GM19463 (cell line): Measurements from ENCODE around the gene LGR6.

ENCODE experiments used
- ATAC-seq: cut with Tn5 transposase; IDR thresholded peaks from one replicate; pipeline ENCODE4 v1.9.1; 2021; ENCODE audit warnings: mild to moderate bottlenecking, moderate library complexity; ENCODE audit not compliant: unreplicated experiment

The LGR6 gene

DNA sequence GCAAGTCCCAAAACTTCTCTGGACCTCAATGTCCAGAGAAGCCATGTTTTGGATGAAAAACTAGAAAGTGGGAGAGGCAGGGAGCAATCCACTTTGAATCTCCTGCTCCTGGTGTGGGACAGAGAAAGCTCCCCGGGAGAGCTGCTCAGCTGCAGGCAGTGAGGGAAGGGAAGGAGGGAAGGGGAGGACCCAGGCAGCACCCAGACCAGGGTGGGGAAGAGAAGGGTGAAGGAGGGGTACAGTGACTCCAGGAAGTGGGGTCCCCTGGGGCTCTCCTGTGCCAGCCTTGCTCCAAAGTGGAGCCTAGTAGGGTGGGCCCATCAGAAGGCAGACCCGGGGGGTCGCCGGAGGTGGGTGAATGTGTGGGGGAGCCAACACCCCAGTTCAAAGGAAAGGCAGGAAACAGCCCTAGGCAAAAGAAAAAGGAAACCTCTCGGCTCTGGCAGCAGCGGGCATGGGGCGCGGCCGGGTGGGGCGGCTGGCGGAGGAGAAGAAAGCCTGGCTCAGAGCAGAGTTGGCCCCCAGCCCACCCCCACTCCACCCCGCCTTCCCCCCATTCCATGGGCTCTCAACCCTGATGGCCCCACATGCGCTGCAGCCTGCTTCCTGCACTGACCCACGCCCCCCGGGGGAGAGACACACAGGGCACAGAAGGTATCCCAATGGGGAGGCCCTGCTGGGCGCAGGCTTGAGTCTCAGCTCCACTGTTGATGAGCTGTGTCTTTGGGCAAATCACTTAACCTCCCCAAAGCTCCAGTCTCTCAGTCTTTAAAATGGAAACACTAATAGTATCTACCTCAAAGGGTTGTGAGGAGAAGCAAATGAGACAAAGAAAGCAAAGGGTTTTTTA is 5.7 kb downstream of the LGR6 start:
- no peak for ATAC-seq

DNA sequence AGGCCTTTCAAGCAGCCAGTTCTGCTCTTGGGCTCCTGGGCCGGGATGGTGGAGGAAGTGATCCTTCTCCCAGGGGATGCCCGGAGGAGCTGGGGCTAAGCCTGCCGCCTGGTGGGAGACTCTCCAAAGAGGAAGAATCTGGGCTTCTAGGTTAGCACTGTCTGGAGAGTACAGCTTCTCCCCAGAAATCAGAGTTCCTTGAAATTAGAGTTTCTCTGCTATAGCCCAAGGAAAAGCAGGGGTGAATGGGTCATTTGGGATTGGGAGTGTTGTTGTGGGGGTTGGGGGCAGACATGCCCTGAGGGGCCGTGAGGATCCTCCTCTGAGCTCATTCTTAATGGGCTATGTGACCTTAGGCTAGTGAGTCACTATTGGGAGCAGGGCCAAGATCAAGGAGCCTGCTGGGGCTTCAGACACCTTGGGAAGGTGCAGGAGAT is 6.5 kb downstream of the LGR6 start:
- no peak for ATAC-seq

DNA sequence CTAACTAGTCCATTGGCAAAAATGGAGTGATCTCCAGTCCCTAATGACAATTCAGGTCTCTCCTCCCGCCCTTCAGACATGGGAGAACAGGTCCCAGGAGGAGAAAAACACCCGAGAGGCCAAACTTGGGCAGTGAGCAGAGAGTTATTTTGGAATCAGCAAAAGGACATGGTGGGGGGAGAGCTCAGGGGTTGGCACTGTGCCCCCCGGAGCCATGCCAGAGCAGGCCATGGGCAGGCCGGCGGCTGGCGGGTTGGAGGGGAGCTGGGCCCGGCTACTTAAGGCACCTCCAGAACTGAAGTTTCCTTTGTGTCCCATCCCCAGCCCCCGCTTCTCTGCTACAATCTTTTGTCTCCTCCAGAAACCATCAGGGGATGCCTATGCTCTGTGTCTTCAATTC is 7.1 kb downstream of the LGR6 start:
- no peak for ATAC-seq

GRCh38 chr1:202201266-202201665 is 7.7 kb downstream of the LGR6 start:
- no peak for ATAC-seq

DNA sequence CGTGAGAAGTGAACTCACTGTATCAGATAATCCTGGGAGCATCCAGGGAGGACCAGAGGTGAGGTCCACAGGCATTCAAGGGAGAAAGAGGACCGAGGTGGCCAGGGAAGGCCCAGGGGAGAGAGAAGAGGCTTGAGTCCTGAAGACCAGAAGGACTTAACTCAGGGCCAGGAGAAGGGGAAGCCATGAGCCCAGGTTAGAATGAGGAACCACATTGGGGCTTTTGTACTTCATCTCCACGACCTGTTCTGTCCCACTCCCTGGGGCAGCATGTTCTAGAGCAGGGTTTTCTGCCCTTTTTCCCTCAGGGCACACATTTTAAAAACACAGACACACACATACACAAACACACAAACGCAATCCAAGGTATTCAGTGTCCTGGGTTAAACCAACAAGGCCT is 8.4 kb downstream of the LGR6 start:
- ATAC-seq = no peak

DNA sequence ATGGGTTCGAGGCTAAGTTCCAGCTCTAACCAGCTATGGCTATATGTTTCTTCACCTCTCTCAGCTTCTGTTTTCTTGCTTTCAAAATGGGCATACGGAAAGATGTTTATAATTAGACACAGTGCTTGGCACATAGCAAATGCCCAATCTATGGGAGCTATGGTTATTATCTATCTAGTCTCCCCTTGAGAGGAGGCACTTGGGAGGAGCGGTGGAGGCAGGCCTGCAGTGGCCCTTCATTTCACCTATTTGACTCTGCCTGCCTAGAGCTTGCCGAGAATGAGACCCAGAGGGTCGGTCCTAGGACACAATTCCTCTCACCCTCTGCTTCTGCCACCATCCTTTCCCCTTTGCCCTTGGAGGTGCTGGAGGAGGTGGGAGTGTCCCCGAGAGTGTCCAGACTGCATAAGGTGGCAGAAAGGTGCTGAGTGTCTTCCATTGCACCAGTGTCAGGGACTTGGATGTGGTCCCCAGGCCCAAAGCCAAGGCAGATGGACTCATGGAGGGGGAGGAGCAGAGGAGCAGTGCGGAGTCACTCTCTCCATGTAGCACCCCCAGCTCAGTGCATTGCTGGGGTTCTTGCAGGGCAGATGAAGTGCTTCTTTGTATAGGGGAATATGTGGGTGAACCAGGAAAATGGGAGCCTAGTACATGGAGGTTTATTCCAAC is 9.0 kb downstream of the LGR6 start:
- no peak for ATAC-seq

DNA sequence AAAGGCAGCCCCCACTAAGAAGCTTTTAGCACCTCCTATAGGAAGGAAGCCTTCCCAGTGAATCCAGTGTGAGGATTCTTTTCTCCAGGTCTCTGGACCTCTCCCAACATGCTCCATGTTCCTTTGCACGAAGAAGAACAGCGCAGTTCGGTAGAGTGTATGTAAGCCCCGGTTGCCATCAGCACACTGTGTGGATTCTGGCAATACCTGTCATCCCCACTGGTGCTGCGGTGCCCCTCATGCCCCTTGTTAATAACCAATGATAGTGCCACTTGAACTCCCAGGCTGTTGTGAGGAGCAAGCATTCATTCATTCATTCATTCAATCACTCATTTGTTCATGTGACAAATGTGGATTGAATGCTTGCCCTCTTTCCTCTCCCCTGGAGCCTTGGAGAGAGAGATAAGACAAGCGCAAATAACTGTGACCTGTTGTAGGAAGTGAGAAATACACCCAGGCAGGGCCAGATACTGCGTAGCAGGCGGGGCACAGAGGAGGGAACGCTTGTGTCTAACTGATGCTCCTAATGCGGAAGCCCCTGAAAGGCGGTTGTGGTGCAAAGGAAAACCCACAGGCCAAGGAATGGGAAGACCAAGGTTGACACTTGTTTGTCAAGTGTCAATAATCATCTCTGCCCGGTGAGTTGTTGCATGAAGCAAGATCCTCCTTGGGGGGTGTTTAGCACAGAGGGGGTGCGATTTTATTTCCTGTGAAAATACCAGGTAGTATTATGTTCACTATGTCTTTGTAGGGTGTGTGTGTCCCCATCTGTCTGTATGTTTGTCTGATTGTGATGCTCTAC is 9.8 kb downstream of the LGR6 start:
- no peak for ATAC-seq

- ATAC-seq = no peak
Observed at GRCh38 chr1:202204065-202204464, 10.5 kb downstream of the LGR6 start.

DNA sequence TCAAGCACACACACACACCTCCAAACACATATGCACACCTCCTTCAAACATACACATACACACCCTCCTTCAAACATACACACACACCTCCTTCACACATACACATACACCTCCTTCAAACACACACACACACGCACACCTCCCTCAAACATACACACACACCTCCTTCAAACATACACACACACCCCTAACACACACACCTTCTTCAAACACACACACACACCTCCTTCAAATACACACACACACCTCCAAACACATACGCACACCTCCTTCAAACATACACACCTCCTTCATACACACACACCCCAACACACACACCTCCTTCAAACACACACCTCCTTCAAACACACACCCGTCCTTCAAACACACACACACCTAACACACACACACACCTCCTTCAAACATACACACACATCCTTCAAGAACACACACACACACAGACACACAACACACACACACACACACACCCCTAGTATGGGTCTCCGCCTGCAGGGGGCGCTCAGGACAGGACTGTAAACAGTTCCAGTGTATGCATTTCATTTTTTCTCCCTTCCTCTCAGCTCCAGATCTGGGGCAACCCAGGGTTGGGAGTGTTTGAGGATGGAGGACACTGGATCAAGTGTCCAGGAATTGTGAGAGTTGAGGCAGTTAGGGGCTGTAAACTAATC is 12.1 kb downstream of the LGR6 start:
- ATAC-seq = no peak

DNA sequence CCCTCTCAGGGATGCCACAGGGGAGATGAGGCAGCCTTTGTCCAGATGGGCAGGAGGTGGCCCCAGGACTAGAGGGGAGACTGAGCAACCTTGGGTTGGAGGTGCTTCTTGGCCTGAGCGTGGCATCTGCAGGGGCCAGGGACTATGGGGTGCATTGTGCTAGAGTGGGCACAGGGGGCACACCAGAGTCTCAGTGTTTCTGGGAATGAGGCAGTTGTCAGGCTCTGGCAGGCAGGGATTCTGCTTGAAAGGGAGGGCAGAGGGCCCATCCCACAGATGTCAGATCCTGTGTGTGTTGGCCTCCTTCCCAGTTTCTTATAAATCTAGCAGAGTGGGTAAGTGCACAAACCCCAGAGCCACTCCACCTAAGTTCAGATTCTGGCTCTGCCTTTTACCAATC is 13.7 kb downstream of the LGR6 start:
- no peak for ATAC-seq

- ATAC-seq = no peak
Observed at GRCh38 chr1:202208351-202208857, 14.8 kb downstream of the LGR6 start.

GRCh38 chr1:202210385-202210784 is 16.8 kb downstream of the LGR6 start:
- no peak for ATAC-seq

DNA sequence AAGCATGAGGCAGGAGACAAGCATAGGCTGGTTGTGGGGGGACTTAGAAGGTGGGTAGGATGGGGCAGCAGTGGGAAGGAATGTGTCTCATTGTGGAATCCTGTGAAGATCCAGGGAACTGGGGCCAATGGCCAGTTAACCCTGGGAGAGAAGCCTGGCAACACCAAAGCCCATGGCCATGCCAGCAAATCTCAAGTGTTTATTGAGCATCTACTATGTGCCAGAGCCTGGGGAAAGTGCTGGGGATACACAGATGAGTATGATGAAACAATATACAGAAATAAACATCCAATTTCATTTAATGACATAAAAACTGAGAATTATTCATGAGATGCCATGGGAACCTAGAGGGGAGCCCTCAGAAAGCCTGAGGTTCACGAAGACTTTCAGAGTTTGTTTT is 17.4 kb downstream of the LGR6 start:
- ATAC-seq = no peak

DNA sequence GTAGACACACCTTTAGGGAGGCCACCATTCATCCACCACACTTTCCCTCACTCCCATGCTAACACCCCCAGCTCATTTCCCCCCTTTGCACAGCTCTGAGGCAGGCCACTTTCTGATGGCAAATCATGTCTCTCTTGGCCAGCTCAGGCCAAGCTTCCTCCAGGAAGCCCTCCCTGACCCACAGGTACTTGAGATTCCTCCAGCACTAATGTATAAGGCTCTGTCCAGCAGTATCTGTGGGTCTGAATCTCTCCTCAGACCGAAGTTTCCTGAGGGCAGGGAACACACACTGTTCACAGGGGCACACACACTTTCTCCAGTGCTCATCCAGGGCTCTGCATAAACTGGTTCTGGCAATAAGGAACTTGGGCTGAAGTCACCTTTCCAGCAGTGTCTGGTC is 19.2 kb downstream of the LGR6 start:
- ATAC-seq = no peak

GRCh38 chr1:202213361-202214088 is 19.9 kb downstream of the LGR6 start:
- ATAC-seq = no peak

DNA sequence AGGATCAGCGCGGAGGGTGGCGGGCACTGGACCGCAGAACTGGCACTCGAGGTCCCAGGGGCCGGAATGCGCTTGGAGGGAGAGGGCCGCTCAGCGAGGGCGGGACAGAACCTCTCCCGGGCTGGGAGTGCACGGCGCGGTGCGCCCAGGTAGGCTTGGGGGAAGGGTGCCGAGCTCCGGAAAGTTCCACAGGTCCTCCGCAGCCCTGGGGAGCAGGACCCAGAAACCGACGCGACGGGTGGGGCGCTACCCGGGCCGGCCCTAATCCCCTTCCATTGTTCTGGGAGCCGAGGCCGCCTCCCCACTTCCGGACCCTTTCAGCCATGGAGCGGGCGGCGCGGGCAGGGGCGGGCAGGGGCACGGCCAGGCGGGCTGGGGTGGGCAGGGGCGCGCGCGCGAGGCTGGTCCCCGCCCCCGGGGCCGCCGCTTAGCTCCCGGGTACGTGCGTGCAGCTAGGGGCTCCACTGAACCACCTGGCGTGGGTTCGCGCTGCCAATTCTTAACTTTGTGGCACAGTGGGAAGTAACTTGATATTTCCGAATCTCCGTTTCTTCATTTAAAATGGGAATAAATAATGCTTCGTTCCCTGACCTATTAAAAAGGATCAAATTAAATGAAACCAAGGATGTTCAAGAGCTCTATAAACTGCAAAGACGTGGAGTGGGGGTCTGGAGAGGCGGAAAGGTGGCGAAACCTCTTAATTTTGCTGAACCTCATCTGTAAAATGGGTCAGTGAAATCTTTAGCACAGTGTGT is 20.7 kb downstream of the LGR6 start:
- ATAC-seq = no peak

DNA sequence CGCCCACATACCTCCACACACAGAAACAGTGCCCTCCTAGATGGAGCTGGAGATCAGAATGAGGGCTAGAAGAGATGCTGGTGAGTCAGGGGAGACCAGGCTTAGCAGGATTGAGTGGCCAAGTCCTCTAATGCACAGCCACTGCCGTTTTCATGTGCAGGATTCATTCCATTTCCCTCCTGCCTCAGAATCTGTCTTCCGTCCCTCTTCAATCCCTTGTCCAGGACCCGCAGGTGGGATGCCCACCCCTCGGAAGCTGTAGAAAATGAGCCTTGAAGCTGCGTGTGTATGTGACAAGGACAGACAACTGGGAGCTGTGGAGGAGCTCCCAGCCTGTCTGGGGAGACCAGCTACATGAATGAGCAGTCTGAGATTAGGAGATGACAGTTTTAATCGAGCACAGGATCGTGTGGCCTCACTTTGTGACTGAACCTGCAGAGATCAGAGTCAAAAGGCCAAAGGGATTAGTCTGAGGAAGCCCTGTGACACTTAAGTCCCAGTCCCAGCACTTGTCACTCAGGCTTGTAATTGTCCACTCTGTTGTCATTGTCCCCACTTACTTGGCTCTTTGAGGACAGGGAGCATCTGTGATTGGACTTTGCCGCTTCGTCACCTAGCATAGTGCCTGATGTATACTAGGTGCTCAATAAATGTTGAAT is 22.0 kb downstream of the LGR6 start:
- ATAC-seq = no peak

DNA sequence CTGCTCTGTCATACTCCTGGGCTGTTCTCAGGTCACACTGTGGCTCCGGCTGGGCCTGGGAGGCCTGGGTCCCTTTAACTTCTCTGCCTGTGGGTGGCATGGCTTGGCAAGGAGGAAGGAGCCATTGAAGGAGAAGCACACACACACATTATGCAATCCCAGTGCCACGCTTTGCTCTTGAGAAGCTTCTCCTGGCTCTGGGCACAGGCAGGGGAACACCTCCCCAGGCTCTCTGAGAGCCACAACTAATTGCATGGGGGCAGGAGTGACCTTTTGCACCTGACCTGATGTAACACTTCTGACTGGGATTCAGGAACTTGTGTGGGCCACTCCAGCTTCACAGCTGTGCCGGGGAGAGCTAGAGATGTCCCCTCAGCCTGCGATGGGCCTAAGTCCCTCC is 23.1 kb downstream of the LGR6 start:
- no peak for ATAC-seq

DNA sequence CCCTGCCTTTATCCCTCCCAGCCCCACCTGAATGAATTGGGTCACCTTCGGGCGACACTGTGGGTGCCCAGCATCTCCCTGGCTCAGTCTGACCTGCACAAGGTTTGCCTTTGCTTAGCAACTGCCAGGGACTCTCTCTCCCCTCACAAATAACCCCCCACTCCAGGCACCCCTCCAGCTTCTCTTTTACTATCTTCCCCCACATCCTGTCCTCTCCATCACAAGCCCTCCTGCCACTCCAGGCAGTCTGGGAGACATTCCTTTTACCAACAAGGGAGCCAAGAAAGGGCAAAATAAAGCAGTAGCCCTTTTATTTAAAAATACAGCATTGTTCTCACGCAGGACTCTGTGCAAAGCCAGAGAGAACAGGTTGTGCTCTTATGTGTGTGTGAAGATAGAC is 23.9 kb downstream of the LGR6 start:
- no peak for ATAC-seq
